OCI-LY7 (cell line): ENCODE data around the gene HEYL. TPM values are rescaled to one million over a fixed set of nuclear protein-coding genes. Genes with fewer than 3 reads are reported as not detected.
A peak's percentile ranks its signal among the peaks of the same experiment; 100 is the strongest.

ENCODE experiments used
- BruUV-seq: library from RNA; stranded (reverse); fragments of 400-500 nt; replicated peaks from 2 replicates; lab custom pipeline; 2021; lab: Mats Ljungman, UMichigan
- CTCF ChIA-PET: fragments of 300-600 bp; sonication (Branson Sonifier 250); formaldehyde crosslinking; loops from one replicate; lab custom pipeline; 2022; ENCODE audit warnings: antibody characterized with exemption; ENCODE audit not compliant: unreplicated experiment; lab: Charles Lee
- POLR2A ChIA-PET: fragments of 300-600 bp; sonication (Branson Sonifier 250); formaldehyde crosslinking; loops from one replicate; lab custom pipeline; 2022; ENCODE audit warnings: antibody characterized with exemption; lab: Charles Lee
- DNase-seq: peaks from one replicate; pipeline ENCODE4 v3.0.0-alpha.2; 2015; ENCODE audit warnings: low spot score
- H2AFZ ChIP-seq: fragments of 200-600 bp; sonication (generic), shearing (Covaris generic); 2 replicates; pipeline ENCODE4 v1.6.1; 2014; ENCODE audit warnings: mild to moderate bottlenecking, antibody characterized with exemption, low read length, moderate library complexity
- H3K27ac ChIP-seq: fragments of 200-600 bp; sonication (generic); 2 replicates; pipeline ENCODE4 v1.5.1; 2014; ENCODE audit warnings: mixed run types, low read depth, mild to moderate bottlenecking, moderate library complexity, low read length, inconsistent platforms; ENCODE audit not compliant: poor library complexity, severe bottlenecking
- H3K36me3 ChIP-seq: fragments of 200-600 bp; sonication (generic); 2 replicates; pipeline ENCODE4 v1.6.1; 2014; ENCODE audit warnings: mild to moderate bottlenecking, antibody characterized with exemption, low read length, moderate library complexity, mixed read lengths; ENCODE audit not compliant: insufficient read depth
- H3K4me1 ChIP-seq: fragments of 200-600 bp; sonication (generic); 2 replicates; pipeline ENCODE4 v1.5.1; 2014; ENCODE audit warnings: mild to moderate bottlenecking, low read length; ENCODE audit not compliant: insufficient read depth, poor library complexity, severe bottlenecking
- H3K4me2 ChIP-seq: fragments of 200-600 bp; sonication (generic); 2 replicates; pipeline ENCODE4 v1.6.1; 2014; ENCODE audit warnings: mild to moderate bottlenecking, low read length
- H3K4me3 ChIP-seq: fragments of 200-600 bp; sonication (generic); 2 replicates; pipeline ENCODE4 v1.5.1; 2014; ENCODE audit warnings: mild to moderate bottlenecking, low read depth, low read length; ENCODE audit not compliant: poor library complexity, severe bottlenecking
- H3K79me2 ChIP-seq: fragments of 200-600 bp; sonication (generic); 2 replicates; pipeline ENCODE4 v1.6.1; 2016; ENCODE audit warnings: low read depth, mild to moderate bottlenecking, low read length, moderate library complexity, mixed read lengths; ENCODE audit not compliant: insufficient read depth
- H3K9me2 ChIP-seq: fragments of 200-600 bp; sonication (generic); 2 replicates; pipeline ENCODE4 v1.6.1; 2016; ENCODE audit warnings: mild to moderate bottlenecking, low read length, mixed read lengths; ENCODE audit not compliant: insufficient read depth
- H3K9me3 ChIP-seq: fragments of 200-600 bp; sonication (generic); 2 replicates; pipeline ENCODE4 v1.6.1; 2014; ENCODE audit warnings: mild to moderate bottlenecking, mixed run types, low read length, mixed read lengths
- H4K20me1 ChIP-seq: fragments of 200-600 bp; sonication (generic); 2 replicates; pipeline ENCODE4 v1.6.1; 2014; ENCODE audit warnings: mild to moderate bottlenecking, antibody characterized with exemption, low read length, moderate library complexity, mixed read lengths; ENCODE audit not compliant: insufficient read depth
- EZH2phosphoT487 ChIP-seq: fragments of 200-600 bp; sonication (generic); IDR thresholded peaks from 2 replicates; pipeline ENCODE4 v1.6.1; 2018; ENCODE audit warnings: low read depth, borderline replicate concordance, mild to moderate bottlenecking, mixed run types, antibody characterized with exemption, low read length, moderate library complexity, mixed read lengths
- intact Hi-C: fragments of 100-400 bp; cut with micrococcal nuclease; formaldehyde crosslinking; loops from one replicate; pipeline ENCODE4 v1.10.0; 2022; ENCODE audit not compliant: unreplicated experiment
- total RNA-seq, 2 experiments: library from RNA; depleted of rRNA in 1 of 2; stranded (reverse); fragments of >200 nt in 1 of 2; shearing (Covaris generic) in 1 of 2; gene quantifications; 2 replicates each; pipeline ENCODE4 v1.2.3, GENCODE V29; 2014 to 2022
- TF ChIP-seq, protein P1 (sequence below): fragments of 200-600 bp; sonication (generic); conservative IDR thresholded peaks from 2 replicates; pipeline ENCODE4 v1.5.1; 2014; ENCODE audit warnings: mild to moderate bottlenecking, antibody characterized with exemption, low read length, moderate library complexity, mixed read lengths

HEYL gene
- total RNA-seq, 2 experiments from 2014 or later: not detected

- H3K79me2 ChIP-seq: no peaks in the 10 kb centered on the region
- ChIA-PET CTCF (no interaction called here), POLR2A (no interaction called here)
- H2AFZ ChIP-seq: no peak overlapping the region
- no TSS peak for BruUV-seq
- H3K4me2 ChIP-seq: no peak overlapping the region
- H3K36me3 ChIP-seq: no peaks in the 10 kb centered on the region
- DNase-seq: no peak
- intact Hi-C loops: loop anchor here (5.0 kb wide), 1 partner anchor 67 kb away; no protein-coding TSS in a partner anchor
- TF ChIP-seq, protein P1, sequence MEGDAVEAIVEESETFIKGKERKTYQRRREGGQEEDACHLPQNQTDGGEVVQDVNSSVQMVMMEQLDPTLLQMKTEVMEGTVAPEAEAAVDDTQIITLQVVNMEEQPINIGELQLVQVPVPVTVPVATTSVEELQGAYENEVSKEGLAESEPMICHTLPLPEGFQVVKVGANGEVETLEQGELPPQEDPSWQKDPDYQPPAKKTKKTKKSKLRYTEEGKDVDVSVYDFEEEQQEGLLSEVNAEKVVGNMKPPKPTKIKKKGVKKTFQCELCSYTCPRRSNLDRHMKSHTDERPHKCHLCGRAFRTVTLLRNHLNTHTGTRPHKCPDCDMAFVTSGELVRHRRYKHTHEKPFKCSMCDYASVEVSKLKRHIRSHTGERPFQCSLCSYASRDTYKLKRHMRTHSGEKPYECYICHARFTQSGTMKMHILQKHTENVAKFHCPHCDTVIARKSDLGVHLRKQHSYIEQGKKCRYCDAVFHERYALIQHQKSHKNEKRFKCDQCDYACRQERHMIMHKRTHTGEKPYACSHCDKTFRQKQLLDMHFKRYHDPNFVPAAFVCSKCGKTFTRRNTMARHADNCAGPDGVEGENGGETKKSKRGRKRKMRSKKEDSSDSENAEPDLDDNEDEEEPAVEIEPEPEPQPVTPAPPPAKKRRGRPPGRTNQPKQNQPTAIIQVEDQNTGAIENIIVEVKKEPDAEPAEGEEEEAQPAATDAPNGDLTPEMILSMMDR: no peak
- no peak for TF ChIP-seq EZH2phosphoT487
- H4K20me1 ChIP-seq: no peaks in the 10 kb centered on the region
- H3K9me2 ChIP-seq: no peaks in the 10 kb centered on the region
- H3K27ac ChIP-seq: no peak overlapping the region
- H3K4me3 ChIP-seq: no peak overlapping the region
- H3K4me1 ChIP-seq: peaks cover 5% of the 10 kb centered on the region
- no peaks in the 10 kb centered on the region for H3K9me3 ChIP-seq
Observed at GRCh38 chr1:39655578-39656268, 16.3 kb upstream of the HEYL start.

GRCh38 chr1:39654291-39654690 lies 14.8 kb upstream of the HEYL start:
- H3K4me1 ChIP-seq: peaks cover 5% of the 10 kb centered on the region
- no peaks in the 10 kb centered on the region for H4K20me1 ChIP-seq
- ChIA-PET CTCF (interaction anchor here (1.3 kb wide), 1 partner anchor 48 kb away, joined by 9 read pairs; no protein-coding TSS in a partner anchor), POLR2A (interaction anchor here (0.7 kb wide), 1 partner anchor 316 kb away, joined by 3 read pairs; no protein-coding TSS in a partner anchor)
- H3K79me2 ChIP-seq: no peaks in the 10 kb centered on the region
- H3K9me2 ChIP-seq: no peaks in the 10 kb centered on the region
- no peak for TF ChIP-seq EZH2phosphoT487
- TF ChIP-seq, protein P1: no peak
- H3K9me3 ChIP-seq: no peaks in the 10 kb centered on the region
- intact Hi-C loops: no loop called here
- H3K27ac ChIP-seq: no peak overlapping the region
- BruUV-seq: no TSS peak
- H3K36me3 ChIP-seq: no peaks in the 10 kb centered on the region
- H2AFZ ChIP-seq: no peak overlapping the region
- H3K4me2 ChIP-seq: no peak overlapping the region
- no peak for DNase-seq
- H3K4me3 ChIP-seq: no peak overlapping the region

DNA sequence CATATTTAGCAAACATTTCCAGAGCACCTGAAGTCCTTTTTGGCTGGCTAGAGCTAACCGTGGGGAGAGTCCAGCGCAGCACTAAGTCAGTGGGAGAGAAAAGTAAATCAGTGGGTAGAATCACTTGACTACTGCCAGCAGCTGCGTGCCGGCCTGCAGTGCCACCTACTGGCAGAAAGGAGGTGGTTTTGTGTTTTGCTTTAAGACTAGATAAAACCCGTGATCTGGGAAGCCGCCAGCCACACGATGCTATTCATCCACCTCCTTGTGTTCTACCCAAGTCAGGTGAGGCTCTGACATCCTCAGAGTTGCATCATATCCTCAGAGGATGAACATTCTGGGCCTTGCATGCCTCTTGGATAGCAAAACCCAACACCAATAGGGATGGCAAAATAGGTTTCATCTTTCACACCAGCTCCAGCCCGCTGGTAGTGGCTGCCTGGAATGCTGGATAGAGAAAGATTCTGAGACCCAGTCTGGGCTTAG lies 14.1 kb upstream of the HEYL start:
- intact Hi-C loops: loop anchor here (1.0 kb wide), 1 partner anchor 47 kb away; no protein-coding TSS in a partner anchor
- TF ChIP-seq, protein P1: peak; percentile 93
- TF ChIP-seq EZH2phosphoT487: no peak
- peak; percentile 73 for DNase-seq
- peaks cover 5% of the 10 kb centered on the region for H3K4me1 ChIP-seq
- H3K27ac ChIP-seq: no peak overlapping the region
- no peak overlapping the region for H3K4me3 ChIP-seq
- BruUV-seq: no TSS peak
- H3K79me2 ChIP-seq: no peaks in the 10 kb centered on the region
- no peaks in the 10 kb centered on the region for H4K20me1 ChIP-seq
- ChIA-PET CTCF (interaction anchor here (0.5 to 1.3 kb wide), 3 partner anchors 16 to 84 kb away, joined by 3 to 9 read pairs (median 3); no protein-coding TSS in a partner anchor), POLR2A (no interaction called here)
- no peaks in the 10 kb centered on the region for H3K9me2 ChIP-seq
- no peaks in the 10 kb centered on the region for H3K36me3 ChIP-seq
- H2AFZ ChIP-seq: peak overlapping the region; percentile 22; the same call in 1 of the 2 replicates
- no peaks in the 10 kb centered on the region for H3K9me3 ChIP-seq
- no peak overlapping the region for H3K4me2 ChIP-seq
